ENCODE measurements around the gene MYB.

Gene MYB

GRCh38 chr6:135165031-135165430 is 16.1 kb upstream of the MYB start:
- DNase-seq: no peak

GRCh38 chr6:135166515-135166914 is 14.6 kb upstream of the MYB start:
- DNase-seq: no peak

- no peak for DNase-seq
These were observed 13.5 kb upstream of the MYB start for GRCh38 chr6:135167617-135168016.

- no peak for DNase-seq
These were observed 12.3 kb upstream of the MYB start for GRCh38 chr6:135168766-135169165.

- peak; percentile 84 for DNase-seq
These were observed 10.9 kb upstream of the MYB start for GRCh38 chr6:135170238-135170637.

GRCh38 chr6:135170849-135171248 is 10.3 kb upstream of the MYB start:
- DNase-seq: peak; percentile 93

- DNase-seq: no peak
These were observed 7.7 kb upstream of the MYB start for GRCh38 chr6:135173242-135173988.

GRCh38 chr6:135173989-135174484 is 7.1 kb upstream of the MYB start:
- DNase-seq: no peak

- no peak for DNase-seq
These were observed 5.0 kb upstream of the MYB start for GRCh38 chr6:135176058-135176457.

GRCh38 chr6:135176464-135176863 is 4.6 kb upstream of the MYB start:
- DNase-seq: no peak

- DNase-seq: no peak
These were observed 1.7 kb upstream of the MYB start for GRCh38 chr6:135179372-135179771.

GRCh38 chr6:135179920-135180541 is 1.1 kb upstream of the MYB start:
- peak; percentile 67 for DNase-seq

- DNase-seq: peak; percentile 41
These were observed 394 bp downstream of the MYB start for GRCh38 chr6:135181333-135182070.

GRCh38 chr6:135182071-135183001 is 1.2 kb downstream of the MYB start:
- DNase-seq: peak; percentile 66

GRCh38 chr6:135183002-135183531 is 2.0 kb downstream of the MYB start:
- DNase-seq: peak; percentile 95

- DNase-seq: peak; percentile 95
These were observed 2.7 kb downstream of the MYB start for GRCh38 chr6:135183532-135184440.

GRCh38 chr6:135185483-135185882 is 4.4 kb downstream of the MYB start:
- no peak for DNase-seq

- DNase-seq: no peak
These were observed 5.1 kb downstream of the MYB start for GRCh38 chr6:135186255-135186654.

- DNase-seq: no peak
These were observed 6.3 kb downstream of the MYB start for GRCh38 chr6:135187372-135187771.

GRCh38 chr6:135188718-135189117 is 7.6 kb downstream of the MYB start:
- no peak for DNase-seq

- no peak for DNase-seq
These were observed 8.2 kb downstream of the MYB start for GRCh38 chr6:135189344-135189743.

All from activated CD4-positive, alpha-beta T cell treated with anti-CD3 and anti-CD28 coated beads, Interleukin-10, Interleukin-2, amounts not matched to agents 100 ng/mL and 50 ng/mL, durations not matched to agents 16 hours and 8 hours (primary cell).